Mesothelial cell of epicardium (in vitro differentiated cells): ENCODE data around the gene ATG4C. TPM values are rescaled to one million over a fixed set of nuclear protein-coding genes. Genes with fewer than 3 reads are reported as not detected.
"Not testable (repeated sequence)": the region's sequence is repeated elsewhere in the genome, so short reads cannot be mapped to it uniquely, and the experiment has no call there.

ENCODE experiments used
- DNase-seq, 2 experiments: peaks; one replicate each; pipeline ENCODE4 v3.0.0; 2021; ENCODE audit warnings: low spot score in 2 of 2; ENCODE audit not compliant: unreplicated experiment in 2 of 2
- H3K27ac Mint-ChIP-seq: 2 replicates; pipeline ENCODE4 v1.8.0; 2021; ENCODE audit warnings: mixed read lengths
- H3K27me3 Mint-ChIP-seq: 2 replicates; pipeline ENCODE4 v1.8.0; 2021; ENCODE audit warnings: low read depth, mixed read lengths
- H3K36me3 Mint-ChIP-seq: 2 replicates; pipeline ENCODE4 v1.8.0; 2021; ENCODE audit warnings: mixed read lengths
- H3K4me1 Mint-ChIP-seq: 2 replicates; pipeline ENCODE4 v1.8.0; 2021; ENCODE audit warnings: mixed read lengths
- H3K4me3 Mint-ChIP-seq: 2 replicates; pipeline ENCODE4 v1.8.0; 2021; ENCODE audit warnings: mild to moderate bottlenecking, moderate library complexity, mixed read lengths
- H3K9me3 Mint-ChIP-seq: 2 replicates; pipeline ENCODE4 v1.8.0; 2021; ENCODE audit warnings: mixed read lengths
- CTCF ChIP-seq: fragments of 200-600 bp; sonication (generic); IDR thresholded peaks from one replicate; pipeline ENCODE4 v1.5.0; 2021; ENCODE audit warnings: antibody characterized with exemption; ENCODE audit not compliant: unreplicated experiment
- total RNA-seq: library from RNA; stranded (reverse); gene quantifications from 3 replicates; pipeline ENCODE4 v1.2.1, GENCODE V29; 2021

Gene ATG4C
- total RNA-seq, 1 donor from 2014 or later, result 11.4 TPM

GRCh38 chr1:62781841-62782543, 1.9 kb upstream of the ATG4C start:
- TF ChIP-seq CTCF, result no peak
- Mint-ChIP-seq H3K4me3 (no peak overlapping the region), H3K27ac (no peak overlapping the region), H3K4me1 (peaks cover 15% of the 10 kb centered on the region), H3K27me3 (no peaks in the 10 kb centered on the region), H3K36me3 (no peaks in the 10 kb centered on the region), H3K9me3 (no peaks in the 10 kb centered on the region)
- no peak for DNase-seq

DNA sequence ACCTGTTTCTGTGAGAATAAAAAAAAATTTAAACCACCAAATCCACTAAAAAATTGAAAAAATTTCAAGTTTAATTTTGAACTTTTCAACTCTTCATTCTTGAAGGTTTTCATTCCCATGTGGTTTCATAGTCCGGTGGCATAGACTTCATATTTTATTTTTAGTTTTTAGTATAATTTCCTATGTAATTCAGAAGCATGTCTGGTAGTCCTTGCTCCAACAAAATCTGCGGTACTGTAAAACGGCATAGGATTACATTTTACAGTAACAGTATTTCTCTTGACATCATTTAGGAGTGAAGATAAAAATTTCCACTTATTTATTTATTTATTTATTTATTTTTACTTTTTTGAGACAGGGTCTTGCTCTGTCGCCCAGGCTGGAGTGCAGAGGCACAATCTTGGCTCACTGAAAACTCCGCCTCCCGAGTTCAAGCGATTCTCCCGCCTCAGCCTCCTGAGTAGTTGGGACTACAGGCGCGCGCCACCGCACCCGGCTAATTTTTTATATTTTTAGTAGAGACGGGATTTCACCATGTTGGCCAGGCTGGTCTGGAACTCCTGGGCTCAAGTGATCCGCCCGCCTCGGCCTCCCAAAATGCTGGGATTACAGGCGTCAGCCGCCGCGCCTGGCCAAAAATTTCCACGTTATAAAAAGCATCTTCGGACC, 1.3 kb upstream of the ATG4C start:
- H3K27ac Mint-ChIP-seq, H3K27me3 Mint-ChIP-seq, H3K9me3 Mint-ChIP-seq, H3K4me3 Mint-ChIP-seq, H3K36me3 Mint-ChIP-seq, DNase-seq: not testable (repeated sequence)
- H3K4me1 Mint-ChIP-seq, result peaks cover 13% of the 10 kb centered on the region

DNA sequence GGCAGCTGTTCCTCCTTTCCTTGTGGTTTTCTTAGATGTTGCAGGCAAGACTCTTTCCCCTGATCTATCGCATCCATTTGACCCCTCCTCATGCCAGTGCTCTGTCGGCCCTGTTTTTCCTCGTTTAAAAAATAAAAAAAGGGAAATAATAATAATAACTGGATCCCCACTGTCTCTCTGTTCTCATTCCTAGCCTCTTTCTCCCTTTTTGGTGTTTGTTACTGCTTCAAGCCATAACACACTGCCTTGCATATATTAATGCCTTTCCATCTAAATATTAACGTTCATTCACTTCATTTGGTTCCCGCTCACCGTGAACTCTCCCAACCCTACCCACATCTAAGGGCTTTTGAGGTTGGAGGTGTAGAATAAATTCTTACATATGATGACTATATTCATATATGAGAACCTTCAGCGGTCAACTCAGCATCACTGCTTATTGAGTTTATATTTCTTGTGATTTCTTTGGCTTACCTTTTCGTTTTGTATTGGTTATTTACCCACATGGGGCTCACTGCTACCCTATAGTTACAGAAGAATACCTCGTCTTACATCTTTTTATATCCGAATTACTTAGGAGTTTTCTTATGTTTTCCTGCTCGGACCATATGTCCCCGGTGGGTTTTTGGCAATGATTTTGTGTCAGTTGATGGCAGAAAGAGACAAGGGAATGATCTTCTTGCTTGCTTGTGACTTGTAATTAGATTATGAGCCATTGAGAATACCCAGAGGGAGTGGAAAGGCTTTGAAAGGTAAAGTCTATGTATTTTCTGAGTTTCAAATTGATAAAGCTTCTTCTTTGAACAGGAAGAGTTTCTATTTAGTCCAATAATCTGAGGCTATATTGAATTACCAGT, 805 bp downstream of the ATG4C start:
- H3K4me3 Mint-ChIP-seq, result no peak overlapping the region
- DNase-seq, result no peak
- TF ChIP-seq CTCF, result no peak
- H3K9me3 Mint-ChIP-seq, result no peaks in the 10 kb centered on the region
- no peaks in the 10 kb centered on the region for H3K4me1 Mint-ChIP-seq
- no peak overlapping the region for H3K27ac Mint-ChIP-seq
- no peaks in the 10 kb centered on the region for H3K36me3 Mint-ChIP-seq
- no peaks in the 10 kb centered on the region for H3K27me3 Mint-ChIP-seq

DNA sequence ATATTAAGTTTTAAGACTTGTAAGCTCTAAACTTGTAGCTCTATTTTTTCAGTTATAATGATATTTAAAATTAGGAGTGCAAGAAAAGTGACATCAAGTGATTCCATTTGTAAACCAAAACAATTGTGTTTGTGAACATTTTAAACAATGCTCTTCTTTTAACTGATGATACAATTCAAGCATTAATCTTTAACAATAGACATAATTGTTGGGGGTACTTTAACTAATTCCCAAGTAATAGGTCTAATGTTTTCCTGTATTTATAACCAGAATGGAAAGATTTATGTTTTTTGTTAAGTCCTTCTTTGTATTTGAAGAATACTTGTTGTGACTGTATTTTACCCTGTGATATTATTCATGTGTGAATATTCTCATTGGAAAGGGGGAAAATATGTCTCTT, 6.8 kb downstream of the ATG4C start:
- DNase-seq, result no peak
- no peak for TF ChIP-seq CTCF
- H3K27me3 Mint-ChIP-seq, result no peaks in the 10 kb centered on the region
- no peak overlapping the region for H3K27ac Mint-ChIP-seq
- H3K4me3 Mint-ChIP-seq, result no peak overlapping the region
- H3K9me3 Mint-ChIP-seq, result no peaks in the 10 kb centered on the region
- no peaks in the 10 kb centered on the region for H3K36me3 Mint-ChIP-seq
- H3K4me1 Mint-ChIP-seq, result peaks cover 12% of the 10 kb centered on the region

DNA sequence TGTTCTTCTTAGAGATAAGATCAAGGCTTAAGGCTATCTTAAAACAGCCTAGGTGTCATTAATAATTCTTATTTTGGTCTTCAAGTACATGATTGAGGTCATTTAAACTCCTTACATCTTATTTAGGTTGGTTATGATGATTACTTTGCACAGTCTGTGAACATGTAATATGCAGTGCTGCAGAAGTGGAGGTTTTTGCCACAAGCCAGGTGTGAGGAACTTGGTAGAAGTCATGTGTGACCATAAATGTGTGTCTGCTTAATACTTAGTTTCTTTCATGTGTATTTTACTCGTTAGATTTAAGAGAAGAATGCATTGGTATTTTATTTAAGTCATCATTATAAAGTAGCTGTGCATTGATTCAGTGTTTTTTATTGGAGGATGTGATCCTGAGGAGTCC, 10.1 kb downstream of the ATG4C start:
- Mint-ChIP-seq H3K36me3 (no peaks in the 10 kb centered on the region), H3K4me3 (no peak overlapping the region)

More for the DNA sequence above, 10.1 kb downstream of the ATG4C start:
- H3K4me1 Mint-ChIP-seq, result peaks cover 12% of the 10 kb centered on the region
- no peaks in the 10 kb centered on the region for H3K27me3 Mint-ChIP-seq
- H3K27ac Mint-ChIP-seq, result no peak overlapping the region
- no peaks in the 10 kb centered on the region for H3K9me3 Mint-ChIP-seq
- DNase-seq, result no peak
- no peak for TF ChIP-seq CTCF
